Smooth muscle cell (in vitro differentiated cells): Measurements from ENCODE around the gene PSMB5. TPM values are rescaled to one million over a fixed set of nuclear protein-coding genes. Genes with fewer than 3 reads are reported as not detected.

Source experiments
- DNase-seq: peaks from one replicate; lab custom pipeline; 2025; ENCODE audit not compliant: unreplicated experiment; lab: John Stamatoyannopoulos, UW
- H2AFZ ChIP-seq: fragments of 200-600 bp; sonication (generic); 2 replicates; pipeline ENCODE4 v1.6.0; 2016; ENCODE audit warnings: antibody characterized with exemption, low read depth, mild to moderate bottlenecking
- H3F3A ChIP-seq: fragments of 200-600 bp; sonication (generic); 2 replicates; pipeline ENCODE4 v1.6.0; 2017; ENCODE audit warnings: antibody characterized with exemption, low read depth
- H3K27ac ChIP-seq: fragments of 200-600 bp; sonication (generic); 2 replicates; pipeline ENCODE4 v1.5.1; 2016; ENCODE audit warnings: low read depth, mild to moderate bottlenecking
- H3K27me3 ChIP-seq: fragments of 200-600 bp; sonication (generic); 2 replicates; pipeline ENCODE4 v1.6.1; 2016; ENCODE audit warnings: low read depth, mild to moderate bottlenecking
- H3K36me3 ChIP-seq: fragments of 200-600 bp; sonication (generic); 2 replicates; pipeline ENCODE4 v1.5.1; 2016; ENCODE audit warnings: low read depth
- H3K4me1 ChIP-seq: fragments of 200-600 bp; sonication (generic); 2 replicates; pipeline ENCODE4 v1.5.1; 2016; ENCODE audit warnings: low read depth
- H3K4me2 ChIP-seq: fragments of 200-600 bp; sonication (generic); 2 replicates; pipeline ENCODE4 v1.6.0; 2016; ENCODE audit warnings: mild to moderate bottlenecking
- H3K4me3 ChIP-seq: fragments of 200-600 bp; sonication (generic); 2 replicates; pipeline ENCODE4 v1.5.1; 2016; ENCODE audit warnings: mild to moderate bottlenecking
- H3K79me2 ChIP-seq: fragments of 200-600 bp; sonication (generic); 2 replicates; pipeline ENCODE4 v1.6.0; 2016; ENCODE audit warnings: low read depth, mild to moderate bottlenecking
- H3K9ac ChIP-seq: fragments of 200-600 bp; sonication (generic); 2 replicates; pipeline ENCODE4 v1.6.0; 2016; ENCODE audit warnings: low read depth
- H3K9me3 ChIP-seq: fragments of 200-600 bp; sonication (generic); replicated peaks from 2 replicates; pipeline ENCODE4 v1.5.1; 2016; ENCODE audit warnings: low read depth
- H4K20me1 ChIP-seq: fragments of 200-600 bp; sonication (generic); 2 replicates; pipeline ENCODE4 v1.6.0; 2016; ENCODE audit warnings: low read depth
- WGBS: methylation state at CpG from one replicate; pipeline ENCODE4 v1.1.7; 2016; ENCODE audit warnings: low lambda C conversion rate; 5-methylcytosine and 5-hydroxymethylcytosine counted together
- polyA plus RNA-seq: library from polyadenylated mRNA; unstranded; fragments of >200 nt; fragmentation: Nextera tagmentation; extraction: Ambion mirVana; gene quantifications from 2 replicates; pipeline ENCODE4 v1.2.1, GENCODE V29; 2016
- total RNA-seq: library from RNA; depleted of rRNA; stranded (reverse); fragments of >200 nt; gene quantifications from 2 replicates; pipeline ENCODE4 v1.2.3, GENCODE V29; 2014
- TF ChIP-seq, protein P1 (sequence below): fragments of 200-600 bp; sonication (generic); IDR thresholded peaks from 2 replicates; pipeline ENCODE4 v1.5.1; 2017; ENCODE audit warnings: borderline replicate concordance, mild to moderate bottlenecking, antibody characterized with exemption; ENCODE audit not compliant: insufficient read depth, poor library complexity, severe bottlenecking

Gene PSMB5
- total and polyA plus RNA-seq, 2 experiments from 2014 or later: 183 to 374 TPM

DNA sequence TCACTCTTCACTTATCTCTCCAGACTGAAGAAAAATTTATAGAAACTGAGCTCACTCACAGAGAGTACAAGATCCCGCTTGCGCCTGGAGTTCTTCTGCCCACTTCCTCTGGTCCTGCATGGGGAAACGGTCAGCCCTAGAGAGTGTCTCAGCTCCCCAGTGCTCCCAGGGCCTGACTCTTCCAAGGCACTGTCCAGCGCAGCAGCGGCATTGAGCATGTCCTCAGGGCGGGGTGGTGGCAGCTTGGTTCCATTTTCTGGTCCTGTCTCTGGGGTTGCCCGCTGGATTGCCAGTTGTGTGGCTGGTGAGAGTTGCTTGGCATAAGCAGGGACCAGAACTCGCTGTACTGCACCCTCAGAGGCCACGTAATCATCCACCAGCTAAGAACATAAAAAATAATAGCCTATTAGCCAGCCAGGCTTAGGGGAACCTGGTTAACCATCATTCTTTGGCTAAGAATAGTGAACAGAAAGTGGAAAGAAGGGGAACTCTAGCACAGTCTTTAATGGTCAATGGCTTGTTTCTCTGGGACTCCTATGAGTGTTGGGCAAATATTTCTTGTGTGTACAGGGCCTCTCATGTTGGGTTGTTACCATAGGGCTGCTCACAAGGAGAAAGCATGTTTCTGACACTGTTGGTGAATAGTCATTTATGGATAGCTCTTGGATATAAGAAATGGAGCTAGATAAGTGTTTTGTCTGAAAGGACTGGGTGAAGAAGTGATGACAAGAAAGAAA lies 38.6 kb downstream of the PSMB5 start:
- no peak overlapping the region for H3K27ac ChIP-seq
- no peak overlapping the region for H3K4me2 ChIP-seq
- H2AFZ ChIP-seq: no peak overlapping the region
- H3K9ac ChIP-seq: no peak overlapping the region
- TF ChIP-seq, protein P1, sequence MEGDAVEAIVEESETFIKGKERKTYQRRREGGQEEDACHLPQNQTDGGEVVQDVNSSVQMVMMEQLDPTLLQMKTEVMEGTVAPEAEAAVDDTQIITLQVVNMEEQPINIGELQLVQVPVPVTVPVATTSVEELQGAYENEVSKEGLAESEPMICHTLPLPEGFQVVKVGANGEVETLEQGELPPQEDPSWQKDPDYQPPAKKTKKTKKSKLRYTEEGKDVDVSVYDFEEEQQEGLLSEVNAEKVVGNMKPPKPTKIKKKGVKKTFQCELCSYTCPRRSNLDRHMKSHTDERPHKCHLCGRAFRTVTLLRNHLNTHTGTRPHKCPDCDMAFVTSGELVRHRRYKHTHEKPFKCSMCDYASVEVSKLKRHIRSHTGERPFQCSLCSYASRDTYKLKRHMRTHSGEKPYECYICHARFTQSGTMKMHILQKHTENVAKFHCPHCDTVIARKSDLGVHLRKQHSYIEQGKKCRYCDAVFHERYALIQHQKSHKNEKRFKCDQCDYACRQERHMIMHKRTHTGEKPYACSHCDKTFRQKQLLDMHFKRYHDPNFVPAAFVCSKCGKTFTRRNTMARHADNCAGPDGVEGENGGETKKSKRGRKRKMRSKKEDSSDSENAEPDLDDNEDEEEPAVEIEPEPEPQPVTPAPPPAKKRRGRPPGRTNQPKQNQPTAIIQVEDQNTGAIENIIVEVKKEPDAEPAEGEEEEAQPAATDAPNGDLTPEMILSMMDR: no peak
- DNase-seq: no peak
- peaks cover 7% of the 10 kb centered on the region for H3K4me1 ChIP-seq
- H4K20me1 ChIP-seq: no peaks in the 10 kb centered on the region
- H3K27me3 ChIP-seq: no peaks in the 10 kb centered on the region
- WGBS: 84% methylated on average over 9 of the region's 9 CpGs
- no peaks in the 10 kb centered on the region for H3K9me3 ChIP-seq
- no peaks in the 10 kb centered on the region for H3K36me3 ChIP-seq
- H3F3A ChIP-seq: no peaks in the 10 kb centered on the region
- H3K4me3 ChIP-seq: no peak overlapping the region
- H3K79me2 ChIP-seq: no peaks in the 10 kb centered on the region

DNA sequence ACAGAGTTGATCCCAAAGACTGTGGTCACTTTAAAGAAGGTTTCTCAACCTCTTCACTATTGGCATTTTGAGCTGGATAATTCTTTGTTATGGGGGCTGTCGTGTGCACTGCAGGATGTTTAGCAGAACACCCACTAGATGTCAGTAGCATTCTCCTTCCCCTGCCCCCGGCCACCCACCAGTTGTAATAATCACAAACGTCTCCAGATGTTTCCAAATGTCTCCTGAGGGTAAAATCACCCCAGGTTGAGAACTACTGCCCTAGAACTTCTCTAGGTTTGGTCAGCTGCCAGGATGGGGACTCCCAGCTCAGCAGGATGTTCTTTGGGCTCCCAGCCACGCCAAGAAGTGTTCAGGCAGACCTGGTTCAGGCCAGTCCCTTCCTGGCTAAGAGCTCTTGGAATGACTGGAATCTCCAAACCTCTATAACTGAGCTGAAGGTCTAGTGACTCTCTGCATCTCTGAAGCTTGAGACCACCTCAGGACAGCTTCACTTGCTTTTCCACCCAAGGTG lies 39.9 kb downstream of the PSMB5 start:
- Histone ChIP-seq H2AFZ (no peak overlapping the region), H3K36me3 (no peaks in the 10 kb centered on the region), H4K20me1 (no peaks in the 10 kb centered on the region), H3K4me3 (no peak overlapping the region), H3K9ac (no peak overlapping the region), H3K4me1 (peaks cover 7% of the 10 kb centered on the region), H3K79me2 (no peaks in the 10 kb centered on the region), H3K9me3 (no peaks in the 10 kb centered on the region), H3F3A (no peaks in the 10 kb centered on the region), H3K27ac (no peak overlapping the region), H3K27me3 (no peaks in the 10 kb centered on the region), H3K4me2 (no peak overlapping the region)
- WGBS: 13% methylated on average over 4 of the region's 4 CpGs
- TF ChIP-seq, protein P1: peak; percentile 31
- DNase-seq: no peak

- TF ChIP-seq, protein P1: no peak
- Histone ChIP-seq H3K4me3 (no peak overlapping the region), H3F3A (no peaks in the 10 kb centered on the region), H3K27ac (no peak overlapping the region), H3K27me3 (no peaks in the 10 kb centered on the region), H3K79me2 (no peaks in the 10 kb centered on the region), H2AFZ (no peak overlapping the region), H3K4me1 (peaks cover 7% of the 10 kb centered on the region), H3K36me3 (no peaks in the 10 kb centered on the region), H3K9me3 (no peaks in the 10 kb centered on the region), H4K20me1 (no peaks in the 10 kb centered on the region), H3K9ac (no peak overlapping the region), H3K4me2 (no peak overlapping the region)
- DNase-seq: no peak
Observed at GRCh38 chr14:22993517-22993916, 41.2 kb downstream of the PSMB5 start.

DNA sequence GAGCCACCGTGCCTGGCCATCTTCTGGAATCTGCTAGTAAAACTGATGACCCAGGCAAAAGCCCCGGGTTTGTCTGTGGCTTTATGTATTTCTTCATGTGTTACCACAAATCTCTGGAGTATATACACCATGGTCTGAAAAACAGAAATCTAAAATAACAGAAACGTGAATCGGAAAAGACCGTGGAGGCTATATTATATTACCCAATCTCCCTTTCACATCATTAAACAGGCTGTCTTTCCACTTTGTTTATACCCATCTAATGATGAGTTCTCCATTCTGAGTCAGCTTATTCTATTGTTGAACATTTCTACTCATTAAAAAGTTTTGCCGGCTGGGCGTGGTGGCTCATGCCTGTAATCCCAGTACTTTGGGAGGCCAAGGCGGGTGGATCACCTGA lies 42.8 kb downstream of the PSMB5 start:
- H3K9me3 ChIP-seq: no peaks in the 10 kb centered on the region
- H3K79me2 ChIP-seq: no peaks in the 10 kb centered on the region
- 88% methylated on average over 8 of the region's 8 CpGs for WGBS
- H3K4me3 ChIP-seq: no peak overlapping the region
- no peaks in the 10 kb centered on the region for H3F3A ChIP-seq
- TF ChIP-seq, protein P1: no peak
- H3K36me3 ChIP-seq: no peaks in the 10 kb centered on the region
- DNase-seq: no peak
- H3K9ac ChIP-seq: no peak overlapping the region
- H2AFZ ChIP-seq: no peak overlapping the region
- no peak overlapping the region for H3K27ac ChIP-seq
- peaks cover 7% of the 10 kb centered on the region for H3K4me1 ChIP-seq
- H3K27me3 ChIP-seq: no peaks in the 10 kb centered on the region
- no peaks in the 10 kb centered on the region for H4K20me1 ChIP-seq
- no peak overlapping the region for H3K4me2 ChIP-seq
